GM10248 (cell line): ENCODE measurements around the gene LCE4A.

Experiments used
- CTCF ChIA-PET: fragments of 300-600 bp; sonication (Branson Sonifier 250); formaldehyde crosslinking; extraction: SDS; loops from one replicate; lab custom pipeline; 2021; ENCODE audit warnings: antibody characterized with exemption; lab: Yijun Ruan, JAX
- POLR2A ChIA-PET: fragments of 350-650 bp; sonication (Branson Sonifier 250); formaldehyde crosslinking; extraction: SDS; loops from one replicate; lab custom pipeline; 2020; ENCODE audit warnings: antibody characterized with exemption; lab: Yijun Ruan, JAX
- DNase-seq: peaks from one replicate; pipeline ENCODE4 v3.0.0; 2012; ENCODE audit errors: extremely low spot score
- TF ChIP-seq, protein P1 (sequence below): IDR thresholded peaks from 2 replicates; pipeline ENCODE4 v1.5.1; 2012; ENCODE audit warnings: mild to moderate bottlenecking, low read depth; ENCODE audit errors: extremely low read depth, missing control alignments, control extremely low read depth

The LCE4A gene

DNA sequence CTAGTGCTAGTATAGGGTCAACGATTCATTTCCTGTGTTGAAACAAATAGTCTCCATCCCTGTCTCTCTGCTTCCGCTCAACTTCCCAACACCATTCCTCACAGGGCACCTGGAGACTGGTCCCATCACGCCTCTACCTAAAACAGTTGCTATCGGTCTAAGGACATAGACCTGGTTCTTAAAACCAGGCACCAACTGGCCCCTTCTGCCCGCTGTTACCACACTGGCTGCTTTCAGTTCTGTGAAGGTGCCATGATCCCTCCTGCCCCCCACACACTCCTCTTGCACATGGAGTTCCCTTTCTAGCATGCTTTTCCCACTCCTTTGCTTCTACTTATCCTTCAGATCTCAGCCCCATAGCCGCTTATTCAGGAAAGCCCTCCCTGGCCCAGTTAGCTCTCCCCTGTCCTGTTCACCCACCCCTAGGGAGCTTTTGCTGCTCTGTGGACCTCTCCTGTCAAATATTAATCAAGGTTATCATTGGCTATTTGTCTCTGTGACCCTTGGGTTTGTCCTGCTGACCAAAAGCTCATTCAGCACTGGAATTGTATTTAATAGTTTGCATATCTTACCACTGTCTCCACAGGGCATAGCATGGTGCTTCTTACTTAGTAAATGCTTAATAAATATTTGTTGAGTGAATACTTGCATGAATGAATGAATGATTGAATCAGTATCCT lies 37.9 kb downstream of the LCE4A start:
- DNase-seq = no peak
- CTCF ChIA-PET = interaction anchor here (1.4 to 1.6 kb wide), 2 partner anchors 14 to 103 kb away, joined by 3 read pairs; no protein-coding TSS in a partner anchor
- TF ChIP-seq, protein P1, sequence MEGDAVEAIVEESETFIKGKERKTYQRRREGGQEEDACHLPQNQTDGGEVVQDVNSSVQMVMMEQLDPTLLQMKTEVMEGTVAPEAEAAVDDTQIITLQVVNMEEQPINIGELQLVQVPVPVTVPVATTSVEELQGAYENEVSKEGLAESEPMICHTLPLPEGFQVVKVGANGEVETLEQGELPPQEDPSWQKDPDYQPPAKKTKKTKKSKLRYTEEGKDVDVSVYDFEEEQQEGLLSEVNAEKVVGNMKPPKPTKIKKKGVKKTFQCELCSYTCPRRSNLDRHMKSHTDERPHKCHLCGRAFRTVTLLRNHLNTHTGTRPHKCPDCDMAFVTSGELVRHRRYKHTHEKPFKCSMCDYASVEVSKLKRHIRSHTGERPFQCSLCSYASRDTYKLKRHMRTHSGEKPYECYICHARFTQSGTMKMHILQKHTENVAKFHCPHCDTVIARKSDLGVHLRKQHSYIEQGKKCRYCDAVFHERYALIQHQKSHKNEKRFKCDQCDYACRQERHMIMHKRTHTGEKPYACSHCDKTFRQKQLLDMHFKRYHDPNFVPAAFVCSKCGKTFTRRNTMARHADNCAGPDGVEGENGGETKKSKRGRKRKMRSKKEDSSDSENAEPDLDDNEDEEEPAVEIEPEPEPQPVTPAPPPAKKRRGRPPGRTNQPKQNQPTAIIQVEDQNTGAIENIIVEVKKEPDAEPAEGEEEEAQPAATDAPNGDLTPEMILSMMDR = no peak
- POLR2A ChIA-PET = no interaction called here

DNA sequence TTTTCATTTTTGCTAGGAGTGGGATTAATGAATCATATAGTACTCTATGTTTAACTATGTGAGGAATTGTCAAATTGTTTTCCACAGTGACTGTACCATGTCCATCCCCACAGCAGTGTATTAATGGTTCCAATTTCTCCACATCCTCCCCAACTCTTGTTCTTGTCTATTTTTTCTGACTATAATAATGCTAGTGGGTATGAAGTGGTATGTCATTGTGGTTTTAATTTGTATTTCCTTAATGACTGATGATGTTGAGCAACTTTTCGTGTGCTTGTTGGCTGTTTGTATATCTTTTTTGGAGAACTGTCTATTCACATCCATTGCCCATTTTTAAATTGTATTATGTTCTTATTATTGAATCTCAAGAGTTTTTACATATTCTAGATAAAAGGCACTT lies 39.9 kb downstream of the LCE4A start:
- ChIA-PET POLR2A (no interaction called here), CTCF (no interaction called here)
- DNase-seq = no peak
- TF ChIP-seq, protein P1 = no peak

GRCh38 chr1:152752225-152752624 lies 44.3 kb downstream of the LCE4A start:
- ChIA-PET CTCF (no interaction called here), POLR2A (no interaction called here)

DNA sequence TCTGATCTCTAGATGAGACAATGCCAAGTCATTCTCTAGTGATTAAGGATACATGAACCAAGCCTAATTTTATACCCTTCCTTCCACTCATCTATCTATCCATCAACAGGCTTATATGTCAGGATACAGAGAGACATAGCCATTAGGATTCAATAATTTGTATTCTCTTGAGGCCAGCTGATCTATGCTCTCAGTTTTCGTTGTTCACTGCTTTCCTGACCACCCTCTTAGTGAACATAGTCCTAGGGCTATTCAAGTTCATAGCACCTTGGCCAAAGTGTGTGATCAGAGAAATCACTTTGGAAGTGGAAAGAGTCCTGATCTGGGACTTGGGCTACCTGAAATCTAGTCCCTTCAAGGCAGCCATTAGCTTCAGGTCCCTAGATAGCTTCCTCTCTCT lies 45.6 kb downstream of the LCE4A start:
- ChIA-PET CTCF (interaction anchor here (1.5 kb wide), 1 partner anchor 117 kb away, joined by 4 read pairs; no protein-coding TSS in a partner anchor), POLR2A (no interaction called here)
- TF ChIP-seq, protein P1 = no peak
- no peak for DNase-seq

More at GRCh38 chr1:152752225-152752624, 44.3 kb downstream of the LCE4A start:
- TF ChIP-seq, protein P1 = no peak
- no peak for DNase-seq

- TF ChIP-seq, protein P1 = no peak
- ChIA-PET POLR2A (no interaction called here), CTCF (no interaction called here)
- no peak for DNase-seq
Measured at GRCh38 chr1:152756872-152757271, 48.9 kb downstream of the LCE4A start.

DNA sequence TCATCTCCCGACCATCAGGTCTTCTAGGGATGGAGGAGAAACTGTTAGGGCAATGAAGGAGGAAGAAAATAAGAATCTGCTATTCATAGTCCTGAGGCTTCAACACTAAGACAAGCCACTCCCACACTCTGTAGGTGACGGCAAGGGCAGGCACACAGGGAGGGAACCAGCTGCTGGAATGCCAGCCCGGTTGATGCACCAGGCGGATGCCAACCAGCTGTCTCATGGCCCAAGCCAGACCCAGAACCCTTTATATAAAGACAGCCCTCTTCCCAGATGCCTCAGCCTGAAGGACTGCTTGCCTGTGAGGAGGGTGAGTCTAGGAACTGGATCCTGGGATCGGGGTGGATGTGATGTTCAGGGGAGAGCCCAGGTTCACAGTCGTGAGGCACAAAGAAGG lies 49.8 kb downstream of the LCE4A start, which contains the start of gene KPRP:
Gene KPRP (plus strand): TSS at position 279 of the 400 bp plus-strand sequence. CDS start 1,564 bp downstream, outside the sequence.
- DNase-seq = no peak
- ChIA-PET POLR2A (interaction anchor here (0.5 kb wide), 1 partner anchor 1633 kb away, joined by 5 read pairs; no protein-coding TSS in a partner anchor), CTCF (no interaction called here)
- TF ChIP-seq, protein P1 = no peak
